NCI-H2081 treated with DMSO at 0.1 percent for 48 hours (cell line): ENCODE data around the gene MPZL1.
A peak's percentile ranks its signal among the peaks of the same experiment; 100 is the strongest.

Experiments used
- DNase-seq: peaks from one replicate; lab custom pipeline; 2025; lab: John Stamatoyannopoulos, UW

Gene MPZL1

DNA sequence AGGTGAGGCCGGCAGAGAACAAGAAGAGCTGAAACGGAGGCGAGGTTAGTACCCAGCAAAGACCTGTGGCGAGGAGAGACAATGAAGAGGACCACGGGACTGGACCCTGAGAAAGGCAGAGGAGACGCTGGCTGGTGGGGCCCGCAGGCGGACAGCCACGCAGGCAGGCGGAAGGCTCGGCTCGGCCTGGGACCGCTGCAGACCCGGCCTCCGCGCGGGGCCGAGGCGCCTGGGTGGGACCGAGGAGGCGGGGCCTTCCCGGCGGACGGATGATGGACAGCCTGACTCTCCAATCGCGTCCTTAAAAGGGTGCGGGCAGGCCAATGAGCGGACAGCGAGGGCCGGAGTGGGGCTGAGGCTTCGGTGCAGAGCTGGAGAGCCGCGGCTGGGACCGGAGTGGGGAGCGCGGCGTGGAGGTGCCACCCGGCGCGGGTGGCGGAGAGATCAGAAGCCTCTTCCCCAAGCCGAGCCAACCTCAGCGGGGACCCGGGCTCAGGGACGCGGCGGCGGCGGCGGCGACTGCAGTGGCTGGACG lies at the start of gene MPZL1:
MPZL1 (plus strand) TSS at position 366 of the 535 bp plus-strand sequence. CDS start 170 bp downstream, outside the sequence.
- peak; percentile 56 for DNase-seq

DNA sequence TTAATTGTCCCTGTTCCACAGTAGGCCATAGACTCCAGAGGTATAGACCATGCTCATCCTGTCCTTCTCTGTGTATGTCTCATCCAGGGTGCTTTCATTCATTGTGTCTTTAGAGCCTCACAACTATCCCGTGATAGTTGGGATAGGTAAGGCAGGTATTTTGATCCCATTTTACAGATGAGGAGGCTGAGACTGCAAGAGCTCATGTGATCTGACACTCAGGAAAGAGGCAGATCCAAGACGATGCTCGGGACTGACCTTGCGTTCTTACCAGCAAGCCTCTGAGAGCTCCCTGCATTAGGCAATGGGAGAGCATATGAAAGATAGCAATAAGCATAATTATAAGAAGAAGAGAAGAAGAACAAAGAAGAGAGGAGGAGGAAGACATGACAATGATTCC lies 49.0 kb upstream of the MPZL1 start:
- no peak for DNase-seq

DNA sequence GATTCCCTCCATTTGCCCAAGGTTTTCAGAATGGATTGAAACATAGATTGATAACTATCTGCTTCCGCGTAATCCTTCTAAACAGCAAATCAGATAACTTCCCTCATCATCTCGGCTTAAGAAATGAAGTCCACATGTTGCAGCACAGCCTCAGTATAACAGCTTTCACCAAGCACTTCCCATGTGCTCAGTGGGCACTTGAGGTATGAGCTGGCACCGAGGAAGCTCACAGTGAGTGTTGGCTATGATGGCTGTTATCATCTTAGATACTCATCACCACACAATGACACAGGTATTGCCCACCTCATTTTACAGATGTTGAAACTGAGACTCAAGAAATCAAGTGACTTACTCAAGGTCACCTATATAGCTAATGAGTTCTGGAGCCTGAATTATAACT lies 48.5 kb upstream of the MPZL1 start:
- DNase-seq: no peak

DNA sequence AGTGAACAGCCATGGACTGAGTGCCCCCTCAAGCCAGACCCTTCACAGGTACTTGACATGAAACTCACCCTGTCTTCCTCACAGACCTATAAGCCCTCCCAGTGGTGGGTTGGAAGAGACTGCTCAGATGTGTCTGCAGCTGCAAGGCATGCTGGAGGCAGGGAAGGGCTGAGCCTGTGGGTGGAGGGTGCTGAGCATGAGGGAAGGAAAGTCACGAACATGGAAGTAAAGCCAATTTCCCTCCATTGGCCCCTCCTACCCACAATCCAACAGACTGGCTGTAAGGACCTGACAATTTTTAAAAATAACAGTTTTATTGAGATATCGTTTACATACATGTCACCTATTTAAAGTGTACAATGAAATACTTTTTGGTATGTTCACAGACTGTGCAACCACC lies 47.6 kb upstream of the MPZL1 start:
- no peak for DNase-seq

DNA sequence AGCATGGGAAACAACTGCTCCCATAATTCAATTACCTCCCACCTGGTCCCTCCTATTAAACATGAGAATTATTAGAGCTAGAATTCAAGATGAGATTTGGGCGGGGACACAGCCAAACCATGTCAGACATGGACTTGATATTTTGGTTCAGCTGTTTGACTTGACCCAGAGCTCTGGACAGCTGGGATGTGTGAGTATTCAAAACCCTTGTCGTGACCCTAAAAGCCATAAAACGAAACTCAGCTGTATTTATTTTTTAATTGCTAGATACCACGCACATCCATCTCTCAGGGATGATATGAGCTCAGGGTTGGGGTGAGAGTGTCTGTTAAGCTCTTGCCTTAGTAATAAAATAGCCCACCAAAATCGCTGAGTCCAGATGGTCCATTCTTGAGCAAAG lies 46.3 kb upstream of the MPZL1 start:
- DNase-seq: no peak

DNA sequence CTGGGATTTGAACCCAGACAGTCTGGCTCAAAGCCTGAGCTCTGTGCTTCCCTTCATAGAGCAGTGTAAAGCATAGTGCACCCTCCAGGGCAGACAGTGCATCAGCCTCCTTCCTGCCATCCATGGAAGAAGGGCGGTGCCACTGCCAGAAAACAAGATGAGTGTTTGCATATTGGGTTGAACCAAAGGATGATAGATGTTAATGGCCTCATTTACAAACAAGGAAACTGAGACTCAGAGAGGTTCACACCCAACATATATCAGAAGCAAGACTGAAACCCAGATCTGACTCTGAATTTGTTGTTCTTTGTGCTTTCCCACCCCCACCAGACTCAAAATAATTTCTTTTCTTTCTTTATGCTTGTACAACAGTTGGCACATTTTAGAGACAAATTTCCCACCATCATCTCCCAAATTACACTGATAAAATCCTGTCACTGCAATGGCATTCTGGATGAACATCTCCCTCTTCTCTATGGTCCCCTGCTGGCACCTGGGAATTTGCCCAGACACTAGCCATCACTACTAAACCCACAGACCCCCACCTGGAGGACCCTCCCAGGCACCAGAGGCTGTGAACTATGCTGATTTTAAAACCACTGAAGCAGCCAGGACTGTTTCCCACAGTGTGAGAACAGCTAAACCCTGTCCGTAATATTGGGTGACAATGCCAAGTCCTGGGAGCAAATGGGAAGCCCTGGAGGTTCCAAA lies 45.4 kb upstream of the MPZL1 start:
- no peak for DNase-seq

DNA sequence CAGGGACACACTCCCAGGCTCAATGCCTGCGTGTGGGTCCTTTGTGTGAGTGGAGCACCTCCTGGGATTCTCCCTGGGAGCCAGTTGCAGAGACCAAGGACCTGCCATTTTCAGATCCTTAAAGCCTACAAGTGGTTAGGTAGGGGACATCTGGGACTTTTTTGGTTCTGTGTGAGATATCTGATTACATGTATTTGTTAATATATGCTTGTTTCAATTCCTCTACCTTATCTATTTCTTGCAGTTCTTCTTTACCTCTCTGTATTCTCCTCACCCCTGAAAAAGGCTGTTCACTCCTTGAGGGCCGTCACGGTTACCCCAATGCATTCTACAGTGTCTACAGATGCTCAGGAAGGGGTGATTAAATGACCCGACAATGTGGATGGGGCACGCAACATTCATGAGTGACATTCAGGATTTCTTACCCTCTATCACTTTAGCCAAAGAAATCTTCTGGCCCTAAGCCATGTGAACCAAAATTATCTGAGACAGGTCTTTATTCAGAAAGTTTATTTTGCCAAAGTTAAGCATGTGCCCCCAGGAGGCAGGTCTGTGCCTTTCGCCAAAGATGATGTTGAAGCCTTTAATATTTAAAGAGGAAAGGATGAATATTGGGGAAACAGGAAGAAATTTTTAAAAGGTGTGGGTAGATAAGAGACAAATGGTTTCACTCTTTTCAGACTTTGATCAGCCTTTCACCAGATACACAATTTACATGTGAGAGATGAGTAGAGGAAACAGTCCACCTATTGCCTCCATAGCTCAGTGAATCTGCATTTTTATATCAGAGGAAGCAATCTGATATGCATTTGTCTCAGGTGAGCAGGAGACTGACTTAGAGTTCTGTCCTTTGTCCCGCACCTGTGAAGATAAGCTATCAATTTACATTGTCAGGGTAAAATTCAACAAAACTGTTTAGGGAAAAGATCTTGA lies 44.6 kb upstream of the MPZL1 start:
- DNase-seq: no peak

DNA sequence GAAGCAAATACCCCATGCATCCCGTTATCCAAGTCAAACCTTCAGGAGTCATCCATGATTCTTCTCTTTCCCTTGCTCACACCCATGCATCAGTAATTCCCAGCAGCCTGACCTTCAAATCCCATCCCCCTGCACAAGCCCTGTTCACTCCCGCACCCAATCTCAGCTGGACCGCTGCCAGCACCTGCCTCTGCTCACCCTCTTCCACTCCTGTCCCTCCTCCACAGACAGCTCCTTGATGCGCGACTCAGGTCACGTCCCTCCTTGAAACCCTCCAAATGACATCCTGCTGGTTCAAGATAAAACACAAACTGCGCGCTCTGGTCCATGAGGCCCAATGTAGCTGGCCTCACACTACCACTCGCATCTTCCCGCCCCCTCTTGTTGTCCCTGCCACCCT lies 43.4 kb upstream of the MPZL1 start:
- DNase-seq: no peak

DNA sequence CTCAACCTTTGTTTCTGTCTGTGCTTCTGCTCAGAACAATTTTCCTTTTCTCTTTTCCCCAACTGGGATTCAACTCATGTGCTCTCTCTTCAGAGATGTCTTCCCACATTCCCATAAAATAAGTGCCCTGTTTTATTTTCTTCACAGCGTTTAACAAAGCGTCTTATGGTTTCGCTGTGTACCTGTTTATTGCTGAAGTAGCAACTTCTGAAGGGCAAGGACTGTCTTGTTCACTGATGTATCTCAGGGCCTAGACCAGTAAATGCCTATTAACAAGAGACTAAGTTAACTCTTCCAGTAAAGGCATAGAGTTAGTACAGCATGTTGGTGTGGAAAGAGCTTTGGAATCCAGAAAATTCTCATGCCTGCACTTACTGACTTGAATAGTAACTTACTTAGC lies 42.9 kb upstream of the MPZL1 start:
- no peak for DNase-seq

DNA sequence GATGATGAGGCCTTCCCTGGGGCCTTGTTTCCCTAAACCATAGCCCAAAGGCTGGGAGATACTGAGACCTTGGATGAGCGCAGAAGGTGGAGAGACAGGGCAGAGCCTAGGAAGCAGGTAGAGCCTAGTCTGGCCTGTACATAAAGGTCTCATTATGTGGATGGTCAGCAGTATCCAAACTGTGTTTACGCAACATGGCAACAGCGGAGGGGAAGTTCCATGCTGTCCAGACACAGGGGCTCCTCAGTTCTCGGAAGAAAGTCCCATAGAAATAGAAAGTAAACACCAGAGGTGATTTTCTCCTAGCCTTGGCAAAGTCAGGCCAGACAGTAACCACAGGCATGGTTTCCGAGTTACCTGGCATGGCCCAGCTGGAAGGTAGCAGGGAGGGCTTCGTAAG lies 42.1 kb upstream of the MPZL1 start:
- no peak for DNase-seq

DNA sequence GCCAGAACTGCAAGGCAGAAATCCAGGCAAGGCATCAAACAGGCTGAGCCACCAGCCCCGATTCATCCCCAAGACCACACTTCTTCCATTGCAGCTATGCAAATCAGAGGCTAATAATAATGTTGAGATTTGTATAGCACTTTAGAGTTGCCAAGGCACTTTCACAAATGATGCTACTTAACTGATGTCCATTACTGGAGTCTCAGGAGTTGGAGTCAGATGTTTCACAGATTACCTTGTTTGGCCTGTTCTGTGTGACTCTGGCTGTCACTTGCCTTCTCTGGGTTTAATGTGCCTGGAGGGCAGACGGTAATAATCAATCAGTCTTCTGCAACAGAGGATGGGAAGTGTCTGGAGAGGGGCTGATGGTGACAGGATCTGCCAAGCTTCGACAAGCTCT lies 40.8 kb upstream of the MPZL1 start:
- DNase-seq: no peak

DNA sequence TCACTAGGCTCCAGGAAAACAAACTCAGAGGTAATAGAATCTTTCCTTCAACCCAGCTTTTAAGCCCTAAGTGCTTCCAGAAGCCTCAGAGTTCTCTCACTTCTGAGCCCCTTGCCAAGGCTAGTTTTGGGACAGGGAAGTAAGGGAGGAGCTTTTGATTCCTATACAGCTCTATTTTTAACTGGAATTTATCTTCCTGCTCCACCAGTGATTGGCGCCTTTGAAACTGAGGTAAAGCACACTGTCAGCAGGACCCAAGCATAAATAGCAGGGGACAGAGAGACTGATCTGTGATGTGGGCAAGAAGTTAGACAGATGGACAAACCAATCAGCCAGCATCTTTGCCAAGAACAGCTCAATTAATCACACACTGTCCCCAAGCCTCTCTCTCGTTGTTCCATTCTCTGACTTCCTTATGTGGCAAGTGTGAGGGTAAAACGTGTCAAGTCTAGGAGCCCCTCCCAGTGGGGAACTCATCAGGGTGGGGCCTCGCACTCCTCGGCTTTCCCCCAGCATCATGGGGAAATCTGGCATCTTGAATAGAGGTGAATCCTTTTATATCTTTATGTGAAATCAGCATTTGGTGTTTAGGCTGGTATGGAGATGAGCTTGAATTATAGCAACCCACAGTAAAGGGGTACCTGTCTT lies 40.2 kb upstream of the MPZL1 start:
- no peak for DNase-seq

DNA sequence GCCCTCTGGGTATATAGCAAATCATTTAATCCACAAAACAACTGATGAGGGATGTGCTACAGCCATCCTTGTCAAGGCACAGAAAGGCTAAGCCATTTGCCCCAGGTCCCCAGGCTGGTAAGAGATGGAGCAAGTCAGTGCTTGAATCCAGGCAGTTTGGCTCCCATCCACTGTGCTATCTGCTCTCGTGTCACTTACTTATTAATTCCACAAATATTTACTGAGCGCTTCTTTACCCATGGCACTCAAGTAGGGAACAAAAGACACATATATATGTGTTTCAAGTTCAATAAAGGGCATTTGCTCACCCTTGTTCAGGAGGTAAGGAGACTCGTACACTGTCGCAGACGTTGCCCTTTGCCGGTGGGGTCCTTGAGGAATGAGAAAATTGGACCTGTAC lies 38.6 kb upstream of the MPZL1 start:
- no peak for DNase-seq

DNA sequence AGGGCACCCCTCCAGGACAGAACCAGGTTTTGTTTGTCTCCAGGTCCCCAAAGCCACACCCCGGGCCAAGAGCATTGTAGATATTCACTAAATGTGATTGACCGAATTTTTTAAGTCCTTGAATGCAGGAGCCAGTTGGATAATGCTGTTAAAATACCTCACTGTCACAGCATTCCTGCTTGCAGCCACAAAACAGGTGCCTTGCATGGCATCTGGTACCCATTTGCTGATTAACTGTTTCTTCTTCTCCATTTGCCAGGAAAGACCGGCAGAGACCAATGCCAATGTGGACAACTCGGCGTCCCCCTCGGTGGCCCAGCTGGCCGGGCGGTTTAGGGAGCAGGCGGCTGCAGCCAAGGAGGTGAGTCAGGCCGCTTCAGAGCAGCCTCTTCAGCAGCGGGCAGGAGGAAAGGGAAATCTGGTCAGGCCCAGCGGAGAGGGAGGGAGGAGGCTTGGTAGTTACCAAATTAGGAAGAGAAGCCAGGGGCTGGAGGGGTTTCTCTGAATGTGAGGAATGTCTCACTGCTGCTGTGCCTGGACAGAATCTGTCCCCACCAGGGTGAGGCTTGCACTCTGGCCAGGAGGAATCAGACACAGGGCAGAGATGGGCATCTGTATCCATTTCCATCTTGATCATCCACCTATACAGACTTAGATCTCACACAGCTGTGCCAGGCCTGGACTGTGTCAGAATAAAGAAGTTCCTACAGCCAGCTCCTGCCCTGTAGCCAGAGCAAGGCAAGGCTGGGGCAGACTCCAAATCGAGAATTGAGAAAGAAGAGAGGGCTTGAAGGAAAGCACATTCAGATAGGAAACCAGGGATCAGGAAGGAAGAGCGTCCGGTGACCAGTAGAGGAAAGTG lies 37.9 kb upstream of the MPZL1 start:
- no peak for DNase-seq

DNA sequence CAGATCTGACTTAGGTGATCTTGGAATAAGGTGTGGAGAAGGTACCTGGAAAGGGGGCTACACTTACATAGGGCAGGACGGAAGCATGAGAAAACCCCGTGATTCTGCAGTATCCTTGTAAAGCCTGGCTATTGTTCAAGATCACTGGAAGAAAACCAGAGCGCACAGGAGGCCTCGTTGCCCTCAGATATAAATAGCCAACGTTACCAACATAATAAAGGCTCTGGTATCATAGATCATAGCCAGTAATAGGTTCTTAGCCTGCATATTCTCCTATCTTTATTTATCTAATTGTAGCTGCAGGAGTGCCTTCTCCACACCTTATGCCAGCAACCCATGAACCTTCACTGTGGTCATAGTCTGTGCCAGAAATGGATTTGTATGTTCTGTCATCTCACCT lies 35.9 kb upstream of the MPZL1 start:
- no peak for DNase-seq

DNA sequence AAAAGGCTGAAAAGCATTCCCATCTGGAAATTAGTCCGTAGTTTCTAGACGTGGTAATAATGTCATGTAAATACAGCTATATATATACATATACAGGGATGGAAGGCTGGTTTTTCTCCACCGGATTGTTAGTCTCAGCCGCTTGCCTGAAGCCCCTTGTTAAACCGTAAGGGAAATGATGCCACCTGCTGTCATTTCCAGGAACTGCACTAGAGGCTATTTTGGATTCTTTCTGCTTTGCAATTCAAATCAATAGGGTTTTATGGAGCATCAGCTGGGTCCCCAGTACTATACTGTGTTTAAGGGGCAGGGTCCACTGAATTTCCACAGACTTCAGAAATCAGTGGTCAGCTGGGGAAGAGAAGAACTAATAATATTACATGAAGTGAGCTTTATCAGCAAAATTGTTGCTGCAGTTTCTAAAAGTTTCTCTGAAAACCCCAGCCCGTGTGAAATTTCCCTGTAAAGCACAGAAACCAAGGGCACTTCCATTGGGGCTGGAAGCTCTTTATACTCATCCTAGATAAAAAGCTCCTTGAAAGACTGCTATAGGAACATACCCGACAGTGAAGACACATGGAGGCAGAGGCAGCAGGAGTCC lies 33.8 kb upstream of the MPZL1 start:
- peak; percentile 18 for DNase-seq

DNA sequence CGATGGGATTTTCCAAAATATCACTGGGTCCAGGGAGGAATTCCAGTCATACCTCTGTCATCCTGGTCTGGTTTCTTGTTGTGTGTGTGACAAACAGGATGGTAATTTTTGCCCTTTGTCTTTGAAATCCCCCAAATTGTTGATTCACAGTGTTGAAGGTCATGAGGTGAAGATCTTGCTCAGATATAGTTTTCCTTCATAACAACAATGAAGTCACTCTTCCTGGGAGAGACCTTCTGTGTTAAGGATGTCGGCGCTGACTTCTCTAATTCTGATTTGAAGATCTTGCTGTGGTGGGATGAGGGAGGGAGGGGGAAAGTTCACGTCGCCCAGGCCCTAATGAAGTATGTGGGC lies 32.2 kb upstream of the MPZL1 start:
- no peak for DNase-seq

DNA sequence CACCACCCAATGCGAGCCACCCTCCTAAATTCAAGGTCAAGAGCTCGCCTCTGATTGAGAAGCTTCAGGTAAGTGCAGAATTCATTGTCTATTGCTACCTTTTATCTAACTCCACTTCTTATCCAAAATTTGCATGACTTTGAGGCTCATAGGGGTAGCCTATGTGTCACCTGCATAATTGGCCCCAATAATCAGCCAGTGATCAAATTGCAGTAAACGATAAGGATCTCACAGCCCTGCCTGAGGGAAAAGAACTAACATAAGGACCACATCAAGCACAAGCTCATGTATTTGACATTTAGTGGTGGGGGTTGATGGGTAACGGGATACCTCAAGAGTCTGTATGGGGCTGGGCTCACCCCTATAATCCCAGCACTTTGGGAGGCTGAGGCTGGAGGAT lies 31.7 kb upstream of the MPZL1 start:
- DNase-seq: no peak

DNA sequence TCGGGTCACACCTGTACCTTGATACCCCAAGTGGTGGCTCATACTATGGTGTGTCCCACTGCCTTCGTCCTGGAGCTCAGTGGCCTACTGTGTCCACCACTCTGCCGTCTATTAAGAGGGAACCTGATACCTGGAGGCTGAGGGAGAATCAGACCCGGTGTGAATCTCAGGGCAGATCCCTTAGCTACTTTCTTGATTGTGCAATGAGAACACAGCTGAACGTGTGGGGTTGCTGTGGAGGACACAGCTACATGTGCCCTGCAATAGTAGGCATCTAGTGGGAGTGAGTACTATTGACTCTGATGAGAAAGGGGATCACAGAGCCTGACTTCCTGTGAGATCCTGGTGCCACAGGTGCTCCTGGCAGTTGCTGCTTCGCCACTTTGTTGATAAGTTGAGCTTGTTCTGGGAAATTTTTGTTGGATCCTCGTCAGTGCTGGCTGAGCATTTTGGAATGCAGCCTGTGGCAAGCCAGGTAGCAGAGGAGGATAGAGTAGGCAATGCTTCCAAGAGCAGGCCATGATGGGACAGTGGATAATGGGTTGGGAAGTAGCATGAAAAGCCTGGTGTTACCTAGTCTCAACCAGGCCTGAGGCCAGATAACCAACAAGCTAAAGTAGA lies 28.2 kb upstream of the MPZL1 start:
- no peak for DNase-seq

DNA sequence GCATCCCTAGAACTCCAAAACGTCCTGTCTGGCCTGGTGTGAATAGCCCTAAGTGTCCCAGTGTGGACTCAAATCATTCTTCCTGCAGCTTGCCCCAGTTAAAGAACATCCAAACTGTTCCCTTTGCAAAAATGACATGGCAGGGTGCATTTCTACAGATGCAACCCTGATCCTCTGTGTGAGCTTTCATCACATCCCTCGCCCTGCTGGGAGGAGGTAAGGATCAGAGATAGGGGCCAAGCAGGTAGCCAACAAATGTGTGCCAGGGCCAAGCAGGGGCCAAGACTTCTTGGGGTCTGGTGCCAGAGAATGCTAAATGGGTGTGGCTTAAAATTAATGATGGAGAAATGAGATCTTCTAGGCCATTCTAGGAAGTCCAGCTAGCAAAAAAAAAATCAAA lies 27.1 kb upstream of the MPZL1 start:
- DNase-seq: no peak

DNA sequence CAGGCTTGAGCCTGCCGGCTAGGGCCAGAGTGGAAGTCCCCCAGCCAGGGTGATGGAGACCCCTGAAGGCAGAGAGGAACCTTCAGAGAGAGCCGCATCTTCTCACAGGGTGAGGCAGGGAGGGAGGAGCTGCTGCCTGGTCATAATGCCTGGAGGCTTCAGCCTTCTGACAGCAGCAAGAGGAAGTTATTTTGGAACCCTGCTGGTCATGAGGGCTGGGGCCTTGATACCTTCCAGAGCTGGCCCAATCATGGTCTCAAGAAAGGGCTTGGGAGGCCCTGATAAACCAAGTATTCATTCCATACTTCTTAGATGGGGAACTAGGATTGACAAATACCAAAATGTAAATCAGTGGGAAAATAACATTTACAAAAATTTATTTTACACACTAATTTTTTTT lies 26.6 kb upstream of the MPZL1 start:
- DNase-seq: no peak
